Stimulated activated CD4-positive, alpha-beta T cell treated with anti-CD3 and anti-CD28 coated beads, Interleukin-4, amount 100 ng/mL, for 24 hours (primary cell): ENCODE measurements around the gene TMEFF2.

Source experiments
- DNase-seq: peaks from one replicate; pipeline ENCODE4 v3.0.0-alpha.2; 2020

The TMEFF2 gene

DNA sequence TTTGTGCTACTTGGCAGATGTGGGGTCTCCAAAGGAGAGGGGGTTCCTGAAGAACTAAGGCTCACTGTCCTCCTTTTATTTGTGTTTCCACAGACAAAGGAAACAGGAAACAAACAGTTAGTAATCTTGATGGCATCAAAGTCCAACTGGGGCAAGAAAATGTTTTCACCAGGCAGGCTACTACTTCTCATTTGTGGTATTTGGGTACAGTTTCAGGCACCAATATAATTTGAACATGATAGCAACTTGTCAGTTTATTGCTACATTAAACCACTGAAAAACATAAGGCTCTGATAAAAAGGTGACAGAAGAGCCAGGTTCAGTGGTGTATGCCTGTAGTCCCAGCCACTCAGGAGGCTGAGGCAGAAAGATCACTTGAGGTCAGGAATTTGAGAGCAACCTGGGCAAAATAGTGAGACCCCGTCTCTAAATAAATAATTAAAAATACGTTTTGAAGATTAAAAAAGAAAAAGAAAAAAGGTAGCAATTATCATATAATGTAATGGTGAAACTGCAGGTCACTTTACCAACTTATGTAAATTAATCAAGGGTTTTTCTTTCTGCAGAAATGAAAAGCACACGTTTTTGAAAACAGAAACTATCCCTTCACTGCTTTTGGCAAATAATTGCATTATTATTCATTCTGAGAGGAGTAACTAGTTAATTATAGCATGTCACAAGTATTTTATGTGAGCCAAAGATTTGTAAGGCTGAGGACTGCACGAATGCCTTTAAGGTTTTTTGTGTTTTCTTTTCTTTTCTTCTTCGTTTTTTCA lies 190.4 kb downstream of the TMEFF2 start:
- DNase-seq = no peak

GRCh38 chr2:192002418-192002817 lies 192.3 kb downstream of the TMEFF2 start:
- DNase-seq = no peak

DNA sequence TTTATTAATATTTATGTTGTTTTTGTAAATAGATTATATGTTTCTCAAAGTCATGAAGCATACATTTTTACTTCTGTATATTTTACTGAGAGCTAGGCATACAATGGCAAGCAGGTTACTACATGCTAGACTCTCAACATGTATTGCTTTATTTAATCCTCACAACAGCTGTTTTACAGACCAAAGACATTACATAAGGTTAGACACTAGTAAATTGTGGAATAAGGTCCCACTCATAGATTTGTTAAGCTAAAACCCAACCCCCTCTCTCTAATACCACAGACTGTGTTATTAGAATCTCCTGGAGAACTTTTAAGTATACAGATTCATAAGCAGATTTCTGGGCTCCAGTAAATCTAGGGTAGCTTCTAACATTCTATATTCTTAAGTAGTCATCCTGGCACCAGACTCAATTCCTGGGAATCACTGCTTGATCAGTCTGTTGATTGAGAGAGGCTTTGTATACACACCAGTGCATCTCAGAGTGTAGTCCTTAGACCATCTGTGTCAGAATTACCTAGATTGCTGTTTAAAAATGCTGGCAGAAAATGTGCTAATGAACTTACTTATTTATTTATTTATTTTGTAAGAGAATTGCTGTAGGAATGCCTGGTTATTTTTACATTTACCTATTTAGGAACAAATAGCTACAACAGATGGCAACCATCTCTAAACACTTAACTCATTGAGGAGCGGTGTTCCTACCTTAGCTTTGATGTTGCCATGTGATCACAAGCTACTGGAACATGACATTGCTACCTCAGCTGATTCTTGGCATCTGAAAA lies 194.3 kb downstream of the TMEFF2 start:
- no peak for DNase-seq

DNA sequence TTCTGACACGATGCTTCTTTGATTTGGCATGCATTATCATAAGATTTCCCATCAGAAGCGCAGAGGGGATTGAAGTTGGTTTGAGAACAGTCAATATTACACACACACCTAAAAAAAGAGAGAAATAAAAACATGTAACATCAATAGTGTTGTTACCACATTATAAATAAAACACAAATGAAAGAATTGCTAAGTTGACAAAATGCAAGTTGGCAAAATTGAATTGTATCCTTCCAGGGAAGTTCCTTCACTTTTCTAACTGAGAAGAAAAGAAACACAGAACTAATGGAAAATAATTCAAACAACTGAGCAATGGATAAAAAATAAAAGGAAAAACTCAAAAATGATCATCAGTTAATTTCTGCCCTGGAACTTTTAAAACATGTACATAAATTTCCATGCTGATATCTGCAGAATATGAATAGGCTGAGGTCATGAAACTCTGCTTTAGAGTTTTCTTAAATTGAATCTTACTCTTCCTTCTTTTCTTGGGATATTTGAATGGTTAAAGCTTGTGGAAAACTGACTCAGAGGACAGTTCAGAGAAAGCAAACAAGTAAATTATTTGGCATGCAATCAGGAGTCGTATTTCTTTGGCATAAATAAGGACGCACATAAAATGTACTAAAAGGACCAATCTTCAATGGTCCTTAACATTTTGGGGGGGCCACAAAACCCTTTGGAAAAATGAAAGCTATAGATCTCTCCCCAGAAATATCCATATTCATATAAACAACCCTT lies 195.5 kb downstream of the TMEFF2 start:
- no peak for DNase-seq

- no peak for DNase-seq
Measured at GRCh38 chr2:191995285-191995684, 199.4 kb downstream of the TMEFF2 start.

- DNase-seq = no peak
Measured at GRCh38 chr2:191994749-191995148, 200.0 kb downstream of the TMEFF2 start.

GRCh38 chr2:191991442-191991841 lies 203.3 kb downstream of the TMEFF2 start:
- DNase-seq = no peak

GRCh38 chr2:191985740-191986139 lies 209.0 kb downstream of the TMEFF2 start:
- no peak for DNase-seq

- no peak for DNase-seq
Measured at GRCh38 chr2:191983591-191983990, 211.1 kb downstream of the TMEFF2 start.

DNA sequence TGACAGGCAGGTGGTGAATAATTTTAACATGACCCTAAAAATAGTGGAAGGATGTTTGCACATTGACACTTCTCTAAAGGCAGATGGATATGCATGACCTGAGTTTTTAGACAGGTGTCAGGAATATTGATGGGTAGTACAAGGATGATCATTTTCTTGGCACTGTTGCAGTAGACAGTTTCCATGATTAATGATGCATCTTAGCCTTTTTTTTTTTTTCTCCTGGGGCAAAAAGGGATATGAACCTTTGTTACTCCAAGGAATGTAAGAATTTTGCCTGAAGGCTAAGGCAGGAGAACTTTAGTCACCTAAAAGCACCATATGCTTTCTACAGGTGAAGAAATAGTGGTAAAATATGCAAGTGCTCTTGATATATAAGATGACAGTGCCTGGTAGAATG lies 211.5 kb downstream of the TMEFF2 start:
- no peak for DNase-seq

- DNase-seq = no peak
Measured at GRCh38 chr2:191981706-191982105, 213.0 kb downstream of the TMEFF2 start.

GRCh38 chr2:191980483-191980882 lies 214.2 kb downstream of the TMEFF2 start:
- DNase-seq = no peak

DNA sequence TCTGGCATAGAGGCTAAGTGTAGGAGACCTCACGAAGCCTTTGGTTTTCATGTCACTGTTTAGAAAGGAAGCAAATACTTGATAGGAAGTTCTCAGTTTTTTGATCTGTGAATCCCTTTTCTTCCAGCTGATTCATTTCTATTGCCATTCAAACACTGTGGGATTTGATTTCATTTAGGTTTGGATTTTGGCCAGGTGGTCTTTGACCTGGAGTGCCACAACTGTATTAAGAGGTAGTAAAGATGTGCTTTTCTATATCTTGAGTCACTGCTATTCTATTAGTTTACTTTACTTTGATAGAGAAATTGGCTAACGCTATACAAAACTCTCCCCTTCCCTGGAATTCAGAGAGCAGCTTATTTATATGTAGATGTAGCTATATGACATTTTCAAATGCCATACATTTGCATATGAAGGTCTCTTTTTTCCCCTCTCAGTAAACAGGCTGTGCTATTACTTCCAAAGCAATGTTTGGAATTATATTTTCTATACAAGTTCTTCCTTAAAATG lies 215.5 kb downstream of the TMEFF2 start:
- DNase-seq = no peak

DNA sequence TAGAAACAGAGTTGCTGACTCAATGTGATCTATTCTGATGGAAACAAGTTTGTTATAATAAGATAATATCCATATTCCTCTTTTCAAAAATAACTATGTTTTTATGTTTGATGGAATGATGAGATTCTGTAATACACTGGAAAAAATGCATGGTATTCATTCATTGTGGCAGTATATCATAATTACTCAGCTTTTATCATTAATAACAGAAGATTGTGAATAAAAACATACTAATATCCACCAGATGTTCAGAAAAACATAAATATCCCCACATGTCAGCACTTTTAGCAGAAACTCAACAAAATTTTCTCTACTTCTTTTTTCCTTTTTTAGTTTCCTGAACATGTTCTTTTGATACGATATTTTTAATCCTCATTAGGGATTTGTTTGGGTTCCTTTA lies 217.0 kb downstream of the TMEFF2 start:
- DNase-seq = no peak

- DNase-seq = no peak
Measured at GRCh38 chr2:191976436-191976835, 218.3 kb downstream of the TMEFF2 start.

GRCh38 chr2:191974676-191975075 lies 220.1 kb downstream of the TMEFF2 start:
- no peak for DNase-seq

DNA sequence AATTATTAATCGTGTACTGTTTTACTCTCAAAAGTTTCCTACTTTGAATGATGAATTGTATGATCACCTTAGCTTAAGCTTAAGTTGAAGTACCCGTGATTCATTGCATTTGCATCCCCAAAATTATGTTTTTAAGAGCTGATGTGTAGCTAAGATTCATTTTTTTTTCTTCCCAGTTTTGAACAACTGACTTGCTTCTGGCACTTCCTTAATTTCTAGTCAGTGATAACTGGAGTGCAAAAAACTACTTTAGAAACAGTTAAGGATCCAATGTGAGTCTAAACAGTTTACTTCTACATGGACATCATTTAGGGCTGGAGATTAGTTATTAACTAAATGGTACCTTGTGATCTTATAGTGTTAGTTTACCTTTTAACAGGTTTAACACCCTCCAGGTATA lies 223.9 kb downstream of the TMEFF2 start:
- no peak for DNase-seq

DNA sequence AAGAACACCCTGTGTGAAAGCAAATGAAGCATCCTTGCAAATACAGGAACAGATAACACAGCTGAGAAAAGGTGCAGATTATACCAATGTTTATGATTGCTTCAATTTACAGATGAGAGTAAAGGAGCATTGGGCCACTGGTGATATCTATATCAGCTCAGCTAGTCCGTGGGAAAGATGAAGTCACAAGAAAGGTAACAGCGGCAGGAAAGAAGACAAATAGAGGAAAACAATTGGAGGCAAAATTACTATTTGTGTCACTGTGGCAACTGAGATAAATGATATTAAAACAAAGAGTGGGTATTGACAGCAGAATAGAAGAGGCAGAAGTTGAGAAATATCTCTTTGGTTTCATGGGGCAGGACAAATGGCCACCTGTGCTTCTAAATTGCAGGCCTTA lies 226.6 kb downstream of the TMEFF2 start:
- DNase-seq = no peak

GRCh38 chr2:191965733-191966132 lies 229.0 kb downstream of the TMEFF2 start:
- DNase-seq = no peak

- no peak for DNase-seq
Measured at GRCh38 chr2:191961556-191961955, 233.2 kb downstream of the TMEFF2 start.

DNA sequence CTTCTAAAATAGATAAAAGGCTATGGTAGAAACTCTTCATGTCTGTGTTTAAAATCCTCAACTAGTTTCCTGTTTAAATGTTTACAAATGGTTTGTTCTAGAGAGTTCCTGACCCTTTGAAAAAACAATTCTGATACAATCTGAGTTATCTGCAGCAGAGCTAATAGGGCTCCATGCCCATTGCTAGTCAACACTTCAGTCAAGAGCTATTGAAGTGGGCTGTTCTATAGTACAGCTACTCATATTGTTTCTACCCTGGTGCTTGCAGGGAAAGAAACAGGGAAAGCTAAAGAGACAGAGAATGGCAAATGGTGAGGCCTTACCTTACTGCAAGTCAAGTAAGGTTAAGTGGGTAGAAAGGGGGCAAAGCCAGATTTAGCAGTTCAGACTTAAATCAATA lies 235.5 kb downstream of the TMEFF2 start:
- DNase-seq = no peak

DNA sequence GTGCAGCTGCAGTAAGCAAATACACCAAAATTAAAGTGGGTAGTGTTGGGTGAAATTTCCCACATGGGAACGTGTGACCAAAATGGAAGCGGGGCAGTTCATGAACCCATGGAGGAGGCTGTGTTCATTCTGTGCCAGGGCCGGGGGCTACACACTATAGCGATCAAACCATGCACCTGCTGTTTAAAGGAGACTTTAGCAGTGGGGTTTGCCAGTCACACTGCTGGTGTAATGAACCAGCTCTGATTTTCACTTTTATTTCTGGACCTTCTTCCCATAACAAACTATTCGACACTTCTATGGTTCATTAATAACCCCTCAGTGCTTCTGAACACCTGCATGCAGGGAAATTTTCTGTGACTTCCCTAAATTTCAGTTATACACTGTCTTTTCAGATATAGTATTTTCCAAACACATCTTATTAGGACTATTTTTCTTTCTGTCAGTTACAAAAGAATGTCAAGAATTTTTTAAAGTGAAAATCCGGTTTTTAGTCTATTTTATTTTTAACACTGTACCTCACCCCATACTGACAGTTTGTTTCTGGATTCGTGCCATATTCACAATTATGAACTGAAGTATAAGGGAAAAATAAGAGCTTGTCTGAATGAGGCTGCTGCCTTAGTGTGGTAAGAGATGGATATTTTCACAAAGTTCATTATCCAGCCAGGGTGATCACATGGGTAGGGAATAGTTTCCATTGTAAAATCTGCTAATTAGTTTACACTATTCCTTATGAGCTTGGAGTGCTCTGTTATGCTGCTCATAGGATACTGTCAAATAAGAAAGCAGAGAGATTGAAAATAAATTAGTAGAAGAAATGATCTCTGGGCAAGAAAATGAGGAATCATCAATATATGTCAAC lies 236.5 kb downstream of the TMEFF2 start:
- DNase-seq = no peak
